Central memory CD4-positive, alpha-beta T cell (primary cell): ENCODE measurements around the gene PHF10.
A peak's percentile ranks its signal among the peaks of the same experiment; 100 is the strongest.

ENCODE experiments used
- DNase-seq: peaks from one replicate; pipeline ENCODE4 v3.0.0; 2022

The PHF10 gene

GRCh38 chr6:169669889-169670288 is 54.4 kb downstream of the PHF10 start:
- no peak for DNase-seq

DNA sequence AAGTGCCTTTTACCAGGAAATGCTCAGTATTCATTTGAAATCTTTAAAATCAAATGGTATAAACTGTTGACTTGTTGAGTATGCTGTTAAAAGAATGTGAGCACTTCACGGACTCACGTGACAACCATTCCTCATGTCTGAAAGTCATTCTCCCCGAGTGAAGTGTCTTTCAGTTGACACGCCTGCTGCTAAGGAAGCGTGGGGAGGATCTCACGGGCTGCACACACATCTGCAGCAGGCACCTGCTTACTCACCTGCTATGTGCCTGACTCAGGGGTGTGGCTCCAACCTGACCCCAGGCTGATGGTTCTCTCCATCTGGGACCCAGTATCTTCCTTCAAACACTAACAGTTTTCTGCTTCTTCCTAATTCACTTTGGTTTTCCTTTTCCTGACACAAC is 55.2 kb downstream of the PHF10 start:
- DNase-seq = no peak

GRCh38 chr6:169668203-169668847 is 56.0 kb downstream of the PHF10 start:
- no peak for DNase-seq

GRCh38 chr6:169667716-169668115 is 56.6 kb downstream of the PHF10 start:
- no peak for DNase-seq

- no peak for DNase-seq
These were observed 57.9 kb downstream of the PHF10 start for GRCh38 chr6:169666441-169666840.

DNA sequence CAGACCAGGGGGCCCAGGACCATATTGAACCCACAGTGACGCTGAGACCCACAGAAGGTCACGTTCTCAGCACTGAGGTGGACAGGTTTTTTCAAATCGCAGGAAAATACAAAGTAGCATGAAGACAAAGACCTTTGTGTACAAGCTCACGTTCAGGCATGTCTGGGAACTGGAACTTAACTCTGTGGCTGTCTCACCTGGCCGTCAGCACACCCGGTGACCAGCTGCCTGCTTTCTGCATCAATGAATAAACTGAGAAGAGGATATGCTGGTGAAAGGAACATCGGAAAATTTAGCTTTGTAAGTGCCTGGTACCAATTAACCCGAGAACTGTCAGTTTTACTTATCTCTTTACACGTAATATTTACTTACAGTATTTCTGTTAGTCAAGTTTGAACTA is 59.0 kb downstream of the PHF10 start:
- no peak for DNase-seq

DNA sequence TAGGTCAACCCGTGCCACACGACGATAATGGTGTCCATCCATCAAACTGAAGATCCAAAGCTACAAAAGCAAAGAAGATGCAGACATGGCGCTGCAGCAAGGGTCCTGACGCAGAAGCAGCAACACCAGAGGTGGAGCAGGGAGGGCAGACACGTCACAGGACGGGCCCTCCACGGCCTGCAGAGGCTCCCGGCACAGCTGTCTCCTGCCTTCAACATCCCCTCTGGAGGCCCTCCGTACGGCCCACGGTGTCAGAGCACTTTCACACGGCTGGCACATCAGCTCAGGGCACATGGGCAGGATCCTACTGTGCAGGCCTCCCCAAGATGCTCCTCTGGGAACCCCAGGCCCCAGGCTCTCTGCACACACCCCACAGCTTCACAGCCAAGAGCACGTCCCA is 60.1 kb downstream of the PHF10 start:
- DNase-seq = no peak

DNA sequence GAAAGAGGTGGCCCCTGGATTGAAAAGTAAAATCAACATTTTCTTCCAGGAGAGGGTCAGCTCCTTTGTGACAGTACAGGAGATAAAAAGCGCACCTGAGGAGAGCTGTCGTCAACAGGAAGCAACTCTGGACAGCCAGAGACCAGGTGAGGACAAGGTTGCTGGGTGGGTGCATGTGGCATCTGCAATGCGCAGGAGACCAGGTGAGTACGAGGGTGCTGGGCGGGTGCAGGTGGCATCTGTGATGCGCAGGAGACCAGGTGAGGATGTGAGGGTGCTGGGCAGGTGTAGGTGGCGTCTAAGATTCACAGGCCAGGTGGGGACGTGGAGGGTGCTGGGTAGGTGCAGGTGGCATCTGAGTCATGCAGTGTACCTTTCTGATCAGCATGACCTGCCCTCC is 60.8 kb downstream of the PHF10 start:
- no peak for DNase-seq

- no peak for DNase-seq
These were observed 62.9 kb downstream of the PHF10 start for GRCh38 chr6:169661391-169661756.

DNA sequence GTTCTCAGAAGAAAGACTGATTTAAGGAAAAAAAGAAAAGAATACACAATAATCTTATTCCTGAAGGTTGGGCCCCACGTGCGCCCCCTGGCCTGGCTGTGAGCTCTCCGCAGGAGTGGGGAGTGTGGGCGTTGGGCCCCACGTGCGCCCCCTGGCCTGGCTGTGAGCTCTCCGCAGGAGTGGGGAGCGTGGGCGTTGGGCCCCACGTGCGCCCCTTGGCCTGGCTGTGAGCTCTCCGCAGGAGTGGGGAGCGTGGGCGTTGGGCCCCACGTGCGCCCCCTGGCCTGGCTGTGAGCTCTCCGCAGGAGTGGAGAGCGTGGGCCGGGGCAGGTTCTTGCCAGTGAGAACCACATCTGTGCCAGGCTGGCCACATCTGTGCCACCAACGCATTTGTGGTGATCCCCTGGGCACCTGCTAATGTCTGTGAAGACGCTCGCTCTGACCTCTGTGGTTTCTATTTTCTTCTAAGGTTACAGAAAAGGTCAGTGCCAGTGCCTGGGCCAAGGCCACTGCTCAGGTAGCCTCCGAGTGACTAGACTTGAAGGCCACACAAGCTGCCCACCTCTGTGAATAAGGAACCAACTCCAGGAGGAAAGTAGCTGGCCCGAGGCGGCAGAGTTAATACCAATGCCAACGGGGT is 63.4 kb downstream of the PHF10 start:
- DNase-seq = no peak

- no peak for DNase-seq
These were observed 64.3 kb downstream of the PHF10 start for GRCh38 chr6:169659820-169660610.

DNA sequence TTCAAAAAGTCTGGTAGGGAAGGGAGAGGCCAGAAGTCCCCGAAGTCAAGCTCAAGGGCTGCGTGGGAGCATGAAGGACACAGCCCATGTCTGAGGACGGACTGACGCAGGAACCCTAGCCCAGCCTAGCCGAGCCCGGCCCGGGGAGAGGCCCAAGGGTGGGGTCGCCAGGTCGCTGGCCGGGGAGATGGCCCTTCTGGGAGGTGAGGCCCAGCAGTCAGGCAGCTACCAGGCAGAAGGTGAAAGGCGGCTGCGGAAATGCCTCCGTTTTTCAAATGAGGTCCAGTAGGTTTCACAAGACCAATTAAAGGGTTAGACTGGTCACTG is 67.1 kb downstream of the PHF10 start:
- DNase-seq = no peak

- no peak for DNase-seq
These were observed 67.6 kb downstream of the PHF10 start for GRCh38 chr6:169656546-169657283.

- peak; percentile 73 for DNase-seq
These were observed 69.5 kb downstream of the PHF10 start for GRCh38 chr6:169654598-169655391.
